ES-I3 (cell line): ENCODE measurements around the gene RPS16.

Experiments used
- H3K36me3 ChIP-seq: 2 replicates; pipeline ENCODE4 v1.6.1; 2013; ENCODE audit warnings: mild to moderate bottlenecking, low read length, control low read depth, moderate library complexity; ENCODE audit not compliant: insufficient read depth
- H3K4me1 ChIP-seq: 2 replicates; pipeline ENCODE4 v1.6.1; 2013; ENCODE audit warnings: mild to moderate bottlenecking, control low read depth, low read length; ENCODE audit not compliant: insufficient read depth
- H3K9ac ChIP-seq: 2 replicates; pipeline ENCODE4 v1.6.1; 2013; ENCODE audit warnings: low read depth, mild to moderate bottlenecking, low read length, moderate library complexity
- H3K9me3 ChIP-seq: 2 replicates; pipeline ENCODE4 v1.6.1; 2013; ENCODE audit warnings: mild to moderate bottlenecking, low read length, moderate library complexity; ENCODE audit not compliant: control insufficient read depth, insufficient read depth

RPS16 gene

GRCh38 chr19:39401549-39402345 is 34.0 kb downstream of the RPS16 start:
- Histone ChIP-seq H3K36me3 (no peaks in the 10 kb centered on the region; the same call in 1 of the 2 replicates), H3K9ac (peak overlapping the region; percentile 76), H3K4me1 (peaks cover 25% of the 10 kb centered on the region), H3K9me3 (no peaks in the 10 kb centered on the region)

GRCh38 chr19:39401070-39401548 is 34.6 kb downstream of the RPS16 start:
- H3K9ac ChIP-seq, result no peak overlapping the region
- H3K9me3 ChIP-seq, result no peaks in the 10 kb centered on the region
- peaks cover 25% of the 10 kb centered on the region for H3K4me1 ChIP-seq
- no peaks in the 10 kb centered on the region; the same call in 1 of the 2 replicates for H3K36me3 ChIP-seq

- H3K36me3 ChIP-seq, result peaks cover under 1% of the 10 kb centered on the region
- peaks cover 25% of the 10 kb centered on the region for H3K4me1 ChIP-seq
- H3K9me3 ChIP-seq, result no peaks in the 10 kb centered on the region
- H3K9ac ChIP-seq, result no peak overlapping the region
Observed at GRCh38 chr19:39400061-39400460, 35.7 kb downstream of the RPS16 start.

GRCh38 chr19:39399668-39400050 is 36.1 kb downstream of the RPS16 start:
- Histone ChIP-seq H3K9me3 (no peaks in the 10 kb centered on the region), H3K9ac (no peak overlapping the region), H3K4me1 (peaks cover 25% of the 10 kb centered on the region), H3K36me3 (peaks cover 3% of the 10 kb centered on the region)

- Histone ChIP-seq H3K9me3 (no peaks in the 10 kb centered on the region), H3K36me3 (peaks cover 10% of the 10 kb centered on the region), H3K9ac (no peak overlapping the region), H3K4me1 (peaks cover 25% of the 10 kb centered on the region)
Observed at GRCh38 chr19:39398297-39398864, 37.4 kb downstream of the RPS16 start.

GRCh38 chr19:39397360-39398296 is 38.1 kb downstream of the RPS16 start:
- no peak overlapping the region for H3K9ac ChIP-seq
- H3K36me3 ChIP-seq, result peaks cover 12% of the 10 kb centered on the region
- H3K4me1 ChIP-seq, result peaks cover 25% of the 10 kb centered on the region
- H3K9me3 ChIP-seq, result no peaks in the 10 kb centered on the region

GRCh38 chr19:39390751-39391437 is 44.9 kb downstream of the RPS16 start, which contains the start of the genes MED29 and PAF1:
Gene MED29 (plus strand): TSS chr19:39391378. CDS start chr19:39391423, 45 bp downstream.
Gene PAF1 (minus strand): TSS chr19:39391106. CDS start chr19:39390864, 242 bp downstream.
- H3K4me1 ChIP-seq, result no peaks in the 10 kb centered on the region; the same call in 1 of the 2 replicates
- H3K36me3 ChIP-seq, result peaks cover 14% of the 10 kb centered on the region
- no peaks in the 10 kb centered on the region for H3K9me3 ChIP-seq
- peak within 1 kb of the TSS; percentile 87 for H3K9ac ChIP-seq

GRCh38 chr19:39390451-39390750 is 45.3 kb downstream of the RPS16 start:
- Histone ChIP-seq H3K4me1 (peaks cover 2% of the 10 kb centered on the region; the same call in 1 of the 2 replicates), H3K36me3 (peaks cover 14% of the 10 kb centered on the region), H3K9me3 (no peaks in the 10 kb centered on the region), H3K9ac (peak overlapping the region; percentile 64)

GRCh38 chr19:39389631-39390414 is 45.9 kb downstream of the RPS16 start:
- Histone ChIP-seq H3K4me1 (peaks cover 7% of the 10 kb centered on the region; the same call in 1 of the 2 replicates), H3K36me3 (peaks cover 11% of the 10 kb centered on the region; the same call in 1 of the 2 replicates), H3K9ac (peak overlapping the region; percentile 64)

GRCh38 chr19:39388657-39389056 is 47.1 kb downstream of the RPS16 start:
- Histone ChIP-seq H3K36me3 (peaks cover 12% of the 10 kb centered on the region), H3K9me3 (no peaks in the 10 kb centered on the region), H3K9ac (no peak overlapping the region), H3K4me1 (peaks cover 7% of the 10 kb centered on the region; the same call in 1 of the 2 replicates)

More at GRCh38 chr19:39389631-39390414, 45.9 kb downstream of the RPS16 start:
- H3K9me3 ChIP-seq, result no peaks in the 10 kb centered on the region

GRCh38 chr19:39386557-39386956 is 49.2 kb downstream of the RPS16 start:
- Histone ChIP-seq H3K4me1 (peaks cover 7% of the 10 kb centered on the region; the same call in 1 of the 2 replicates), H3K9me3 (no peaks in the 10 kb centered on the region), H3K36me3 (peaks cover 8% of the 10 kb centered on the region), H3K9ac (no peak overlapping the region)

- H3K36me3 ChIP-seq, result peaks cover 8% of the 10 kb centered on the region
- no peak overlapping the region for H3K9ac ChIP-seq
- peaks cover 7% of the 10 kb centered on the region; the same call in 1 of the 2 replicates for H3K4me1 ChIP-seq
- H3K9me3 ChIP-seq, result no peaks in the 10 kb centered on the region
Observed at GRCh38 chr19:39385629-39386411, 49.9 kb downstream of the RPS16 start.
